AG04450 (cell line): ENCODE data around the gene DNASE1L2. TPM values are rescaled to one million over a fixed set of nuclear protein-coding genes. Genes with fewer than 3 reads are reported as not detected.

Experiments
- CTCF ChIA-PET: fragments of 300-600, 350-600 bp; formaldehyde crosslinking; extraction: SDS; loops from one replicate; lab custom pipeline; 2022; ENCODE audit warnings: antibody characterized with exemption, inconsistent platforms; lab: Charles Lee
- POLR2A ChIA-PET: fragments of 350-600 bp; formaldehyde crosslinking; extraction: SDS; loops from one replicate; lab custom pipeline; 2021; ENCODE audit warnings: antibody characterized with exemption, inconsistent platforms; lab: Yijun Ruan, JAX
- DNase-seq: peaks from one replicate; pipeline ENCODE4 v3.0.0-alpha.2; 2011; ENCODE audit warnings: low read depth, low spot score
- H3K27ac ChIP-seq: one replicate; pipeline ENCODE4 v1.5.1; 2012; ENCODE audit warnings: low read depth, low read length, control low read depth
- H3K27me3 ChIP-seq: one replicate; pipeline ENCODE4 v1.6.0; 2012; ENCODE audit warnings: low read length; ENCODE audit not compliant: control insufficient read depth, insufficient read depth
- H3K4me3 ChIP-seq: 2 replicates; pipeline ENCODE4 v1.5.1; 2011; ENCODE audit warnings: mild to moderate bottlenecking, low read depth, low read length, control low read depth
- H3K9me3 ChIP-seq: 2 replicates; pipeline ENCODE4 v1.5.1; 2012; ENCODE audit warnings: low read length; ENCODE audit not compliant: control insufficient read depth, insufficient read depth
- polyA plus RNA-seq: library from polyadenylated mRNA; depleted of rRNA; stranded (reverse); fragments of >200 nt; gene quantifications from 2 replicates; pipeline ENCODE4 v1.2.3, GENCODE V29; 2011
- TF ChIP-seq, protein P1 (sequence below): IDR thresholded peaks from 2 replicates; pipeline ENCODE4 v1.5.1; 2011; ENCODE audit warnings: low read depth, low read length, control low read depth, inconsistent platforms

DNASE1L2 gene
- polyA plus RNA-seq, 1 experiment: 0.14 TPM

- TF ChIP-seq, protein P1, sequence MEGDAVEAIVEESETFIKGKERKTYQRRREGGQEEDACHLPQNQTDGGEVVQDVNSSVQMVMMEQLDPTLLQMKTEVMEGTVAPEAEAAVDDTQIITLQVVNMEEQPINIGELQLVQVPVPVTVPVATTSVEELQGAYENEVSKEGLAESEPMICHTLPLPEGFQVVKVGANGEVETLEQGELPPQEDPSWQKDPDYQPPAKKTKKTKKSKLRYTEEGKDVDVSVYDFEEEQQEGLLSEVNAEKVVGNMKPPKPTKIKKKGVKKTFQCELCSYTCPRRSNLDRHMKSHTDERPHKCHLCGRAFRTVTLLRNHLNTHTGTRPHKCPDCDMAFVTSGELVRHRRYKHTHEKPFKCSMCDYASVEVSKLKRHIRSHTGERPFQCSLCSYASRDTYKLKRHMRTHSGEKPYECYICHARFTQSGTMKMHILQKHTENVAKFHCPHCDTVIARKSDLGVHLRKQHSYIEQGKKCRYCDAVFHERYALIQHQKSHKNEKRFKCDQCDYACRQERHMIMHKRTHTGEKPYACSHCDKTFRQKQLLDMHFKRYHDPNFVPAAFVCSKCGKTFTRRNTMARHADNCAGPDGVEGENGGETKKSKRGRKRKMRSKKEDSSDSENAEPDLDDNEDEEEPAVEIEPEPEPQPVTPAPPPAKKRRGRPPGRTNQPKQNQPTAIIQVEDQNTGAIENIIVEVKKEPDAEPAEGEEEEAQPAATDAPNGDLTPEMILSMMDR: no peak
- no peak for DNase-seq
- ChIA-PET CTCF (no interaction called here), POLR2A (interaction anchor here (0.5 kb wide), 1 partner anchor 128 kb away, joined by 9 read pairs; no protein-coding TSS in a partner anchor)
- Histone ChIP-seq H3K27ac (no peak overlapping the region), H3K4me3 (no peak overlapping the region), H3K27me3 (peaks cover 54% of the 10 kb centered on the region), H3K9me3 (no peaks in the 10 kb centered on the region; the same call in 1 of the 2 replicates)
Observed at GRCh38 chr16:2277466-2278271, 41.4 kb downstream of the DNASE1L2 start.

DNA sequence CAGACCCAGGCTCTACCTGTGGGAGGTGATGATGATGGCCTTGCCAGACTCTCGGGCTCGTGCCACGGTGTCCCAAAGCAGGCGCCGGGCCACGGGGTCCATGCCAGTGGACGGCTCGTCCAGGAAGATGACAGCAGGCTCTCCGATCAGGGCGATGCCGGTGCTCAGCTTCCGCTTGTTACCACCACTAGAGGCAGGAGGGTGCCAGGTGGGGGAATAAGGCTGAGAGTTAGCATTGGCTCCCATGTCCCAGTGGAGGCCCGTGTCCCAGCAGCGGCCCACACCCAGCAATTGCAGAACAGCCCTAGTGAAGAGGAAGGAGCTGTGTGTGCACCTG, 42.0 kb downstream of the DNASE1L2 start:
- no peak overlapping the region for H3K27ac ChIP-seq
- H3K27me3 ChIP-seq: peaks cover 57% of the 10 kb centered on the region
- ChIA-PET POLR2A (interaction anchor here (0.5 kb wide), 1 partner anchor 127 kb away, joined by 9 read pairs; no protein-coding TSS in a partner anchor), CTCF (no interaction called here)
- no peaks in the 10 kb centered on the region; the same call in 1 of the 2 replicates for H3K9me3 ChIP-seq
- TF ChIP-seq, protein P1: no peak
- H3K4me3 ChIP-seq: no peak overlapping the region
- no peak for DNase-seq

DNA sequence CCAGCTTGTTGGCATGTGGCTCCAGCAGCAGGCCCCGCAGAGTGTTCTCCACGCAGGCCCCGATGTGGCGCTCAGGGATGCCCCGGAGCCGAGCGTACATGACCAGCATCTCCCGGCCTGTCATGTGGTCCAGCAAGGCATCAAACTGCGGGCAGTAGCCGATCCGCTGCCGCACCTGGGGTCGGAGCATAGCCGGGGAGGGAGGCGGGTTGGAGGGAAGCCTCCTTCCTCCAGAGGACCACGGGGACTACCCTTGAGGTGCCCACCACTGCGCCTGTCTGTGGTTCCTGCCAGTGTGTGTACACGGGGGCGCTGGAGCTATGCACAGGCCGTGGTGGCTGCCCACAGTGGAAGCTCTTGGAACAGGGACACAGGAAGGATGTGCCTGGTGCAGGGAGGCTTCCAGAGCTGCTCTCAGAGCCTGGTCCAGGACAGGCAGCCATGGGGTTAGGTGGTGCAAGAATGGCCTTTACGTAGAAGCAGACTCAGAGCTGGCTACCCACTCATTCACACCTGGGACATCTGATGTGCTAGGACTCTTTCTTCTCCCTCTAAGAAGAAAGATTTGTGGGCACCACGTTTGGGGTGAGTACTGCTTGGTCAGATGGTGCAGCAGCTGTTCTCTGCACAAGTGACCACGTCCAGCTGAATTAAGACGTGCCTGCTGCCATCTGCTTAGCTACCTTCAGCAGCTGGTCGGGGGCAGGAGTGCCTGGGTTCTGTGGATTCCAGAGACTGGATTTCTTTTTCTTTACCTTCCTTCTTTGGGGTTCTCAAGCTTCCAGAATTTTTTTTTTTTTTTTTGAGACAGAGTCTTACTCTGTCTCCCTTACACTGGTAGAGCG, 42.9 kb downstream of the DNASE1L2 start:
- ChIA-PET POLR2A (interaction anchor here (1.8 kb wide), 1 partner anchor 11 kb away, joined by 5 read pairs; no protein-coding TSS in a partner anchor), CTCF (interaction anchor here (0.6 kb wide), 1 partner anchor 278 kb away, joined by 6 read pairs; no protein-coding TSS in a partner anchor)
- Histone ChIP-seq H3K27ac (no peak overlapping the region), H3K27me3 (peaks cover 57% of the 10 kb centered on the region), H3K9me3 (no peaks in the 10 kb centered on the region; the same call in 1 of the 2 replicates), H3K4me3 (no peak overlapping the region)
- no peak for DNase-seq
- TF ChIP-seq, protein P1: no peak

GRCh38 chr16:2280461-2280860, 44.2 kb downstream of the DNASE1L2 start:
- no peak overlapping the region for H3K4me3 ChIP-seq
- no peaks in the 10 kb centered on the region; the same call in 1 of the 2 replicates for H3K9me3 ChIP-seq
- TF ChIP-seq, protein P1: no peak
- H3K27me3 ChIP-seq: peaks cover 57% of the 10 kb centered on the region
- H3K27ac ChIP-seq: no peak overlapping the region
- POLR2A ChIA-PET: interaction anchor here (0.5 to 1.8 kb wide), 4 partner anchors 10 to 462 kb away, joined by 3 to 7 read pairs (median 4); partner anchors contain the start of gene ECI1
- CTCF ChIA-PET: no interaction called here
- no peak for DNase-seq
